Measurements from ENCODE around the gene PLAAT2.

DNA sequence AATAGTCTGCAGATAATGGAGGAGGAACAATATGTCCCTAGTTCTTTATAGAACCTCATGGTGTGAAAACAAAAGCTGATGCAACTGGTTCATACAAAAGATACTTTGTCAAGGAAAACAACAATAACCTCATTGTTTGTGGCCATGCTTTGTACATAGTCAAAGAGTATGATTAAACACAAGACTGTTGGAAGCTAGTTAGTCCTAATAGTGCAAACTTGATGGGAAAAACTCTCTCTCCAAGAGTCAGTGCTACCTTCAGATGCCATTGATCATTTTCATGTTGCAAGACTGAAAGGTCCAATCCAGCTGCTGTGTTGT is 20.1 kb upstream of the PLAAT2 start:
- TF ChIP-seq, protein P1, sequence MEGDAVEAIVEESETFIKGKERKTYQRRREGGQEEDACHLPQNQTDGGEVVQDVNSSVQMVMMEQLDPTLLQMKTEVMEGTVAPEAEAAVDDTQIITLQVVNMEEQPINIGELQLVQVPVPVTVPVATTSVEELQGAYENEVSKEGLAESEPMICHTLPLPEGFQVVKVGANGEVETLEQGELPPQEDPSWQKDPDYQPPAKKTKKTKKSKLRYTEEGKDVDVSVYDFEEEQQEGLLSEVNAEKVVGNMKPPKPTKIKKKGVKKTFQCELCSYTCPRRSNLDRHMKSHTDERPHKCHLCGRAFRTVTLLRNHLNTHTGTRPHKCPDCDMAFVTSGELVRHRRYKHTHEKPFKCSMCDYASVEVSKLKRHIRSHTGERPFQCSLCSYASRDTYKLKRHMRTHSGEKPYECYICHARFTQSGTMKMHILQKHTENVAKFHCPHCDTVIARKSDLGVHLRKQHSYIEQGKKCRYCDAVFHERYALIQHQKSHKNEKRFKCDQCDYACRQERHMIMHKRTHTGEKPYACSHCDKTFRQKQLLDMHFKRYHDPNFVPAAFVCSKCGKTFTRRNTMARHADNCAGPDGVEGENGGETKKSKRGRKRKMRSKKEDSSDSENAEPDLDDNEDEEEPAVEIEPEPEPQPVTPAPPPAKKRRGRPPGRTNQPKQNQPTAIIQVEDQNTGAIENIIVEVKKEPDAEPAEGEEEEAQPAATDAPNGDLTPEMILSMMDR (IDR thresholded peaks at IDR 0.05), result no peak
- TF ChIP-seq POLR2A (IDR thresholded peaks at IDR 0.05), result no peak
